ENCODE results near the gene CLTCL1. TPM values are rescaled to one million over a fixed set of nuclear protein-coding genes. Genes with fewer than 3 reads are reported as not detected.

Gene CLTCL1
- total and polyA plus RNA-seq, 9 donors, result 2.8 to 10.7 (median 5.2) TPM

- 90 to 96% (median 95%) methylated on average over 6 of the region's 6 CpGs for WGBS, 3 donors
- Histone ChIP-seq H3K9me3 (no peaks in the 10 kb centered on the region), H3K36me3 (no peaks in the 10 kb centered on the region), H3K27ac (no peak overlapping the region), H3K4me1 (ENCODE audit: insufficient read depth) (no peaks in the 10 kb centered on the region), H3K4me3 (no peak overlapping the region), H3K27me3 (no peaks in the 10 kb centered on the region)
- no peak for DNase-seq
- TF ChIP-seq POLR2A (IDR thresholded peaks at IDR 0.05), result no peak
- TF ChIP-seq EP300 (IDR thresholded peaks at IDR 0.05), result no peak
- TF ChIP-seq CTCF (IDR thresholded peaks at IDR 0.05), result no peak
- intact Hi-C loops (cut with DNase I), result no loop called here
Measured at GRCh38 chr22:19241593-19241906, 50.0 kb downstream of the CLTCL1 start.

GRCh38 chr22:19240813-19241592, 50.5 kb downstream of the CLTCL1 start:
- intact Hi-C loops (cut with DNase I), result no loop called here
- Histone ChIP-seq H3K36me3 (no peaks in the 10 kb centered on the region), H3K4me3 (no peak overlapping the region), H3K27ac (no peak overlapping the region), H3K9me3 (no peaks in the 10 kb centered on the region), H3K27me3 (no peaks in the 10 kb centered on the region), H3K4me1 (ENCODE audit: insufficient read depth) (no peaks in the 10 kb centered on the region)
- no peak for TF ChIP-seq EP300 (IDR thresholded peaks at IDR 0.05)
- no peak for TF ChIP-seq CTCF (IDR thresholded peaks at IDR 0.05)
- TF ChIP-seq POLR2A (IDR thresholded peaks at IDR 0.05), result no peak
- DNase-seq, result no peak
- WGBS, 3 donors, result 92 to 93% (median 93%) methylated on average over 14 of the region's 14 CpGs

- H3K27ac ChIP-seq, result no peak overlapping the region
- 91 to 97% (median 94%) methylated on average over 7 of the region's 7 CpGs for WGBS, 3 donors
- no peak for DNase-seq
- no peak for TF ChIP-seq CTCF (IDR thresholded peaks at IDR 0.05)
- TF ChIP-seq POLR2A (IDR thresholded peaks at IDR 0.05), result no peak
- TF ChIP-seq EP300 (IDR thresholded peaks at IDR 0.05), result no peak
- H3K27me3 ChIP-seq, result no peaks in the 10 kb centered on the region
- no peaks in the 10 kb centered on the region for H3K9me3 ChIP-seq
- no peaks in the 10 kb centered on the region for H3K36me3 ChIP-seq
- no peak overlapping the region for H3K4me3 ChIP-seq
- H3K4me1 ChIP-seq (ENCODE audit: insufficient read depth), result no peaks in the 10 kb centered on the region
- intact Hi-C loops (cut with DNase I), result no loop called here
Measured at GRCh38 chr22:19239464-19239863, 52.1 kb downstream of the CLTCL1 start.

GRCh38 chr22:19238900-19239299, 52.6 kb downstream of the CLTCL1 start:
- Histone ChIP-seq H3K4me1 (ENCODE audit: insufficient read depth) (no peaks in the 10 kb centered on the region), H3K27me3 (no peaks in the 10 kb centered on the region), H3K36me3 (no peaks in the 10 kb centered on the region), H3K27ac (no peak overlapping the region), H3K9me3 (no peaks in the 10 kb centered on the region), H3K4me3 (no peak overlapping the region)
- 77 to 85% (median 79%) methylated on average over 7 of the region's 7 CpGs for WGBS, 3 donors
- DNase-seq, result no peak
- intact Hi-C loops (cut with DNase I), result no loop called here
- TF ChIP-seq POLR2A (IDR thresholded peaks at IDR 0.05), result no peak

GRCh38 chr22:19235874-19236273, 55.6 kb downstream of the CLTCL1 start:
- no peaks in the 10 kb centered on the region for H3K4me1 ChIP-seq (ENCODE audit: insufficient read depth)
- WGBS, 3 donors, result 86 to 90% (median 87%) methylated on average over 4 of the region's 4 CpGs
- no peaks in the 10 kb centered on the region for H3K27me3 ChIP-seq
- H3K9me3 ChIP-seq, result no peaks in the 10 kb centered on the region
- TF ChIP-seq CTCF (IDR thresholded peaks at IDR 0.05) (no peak), POLR2A (IDR thresholded peaks at IDR 0.05) (no peak), EP300 (IDR thresholded peaks at IDR 0.05) (no peak)
- intact Hi-C loops (cut with DNase I), result no loop called here
- DNase-seq, result no peak
- no peak overlapping the region for H3K4me3 ChIP-seq
- no peaks in the 10 kb centered on the region for H3K36me3 ChIP-seq
- no peak overlapping the region for H3K27ac ChIP-seq

Measured in ovary (tissue), 9 donors.